GM18502 (cell line): ENCODE results near the gene YBX3.

Experiments used
- ATAC-seq: cut with Tn5 transposase; IDR thresholded peaks from one replicate; pipeline ENCODE4 v1.9.1; 2021; ENCODE audit warnings: mild to moderate bottlenecking; ENCODE audit not compliant: unreplicated experiment, poor library complexity

The YBX3 gene

GRCh38 chr12:10673659-10674384 lies 49.3 kb downstream of the YBX3 start, which contains the start of gene STYK1:
Gene STYK1 (minus strand): TSS chr12:10674052. CDS start chr12:10634618, 39,434 bp downstream.
- ATAC-seq, result peak; percentile 79

- ATAC-seq, result no peak
Observed at GRCh38 chr12:10672231-10672868, 50.8 kb downstream of the YBX3 start.

GRCh38 chr12:10669533-10669932 lies 53.6 kb downstream of the YBX3 start:
- ATAC-seq, result no peak

- ATAC-seq, result no peak
Observed at GRCh38 chr12:10668526-10668925, 54.6 kb downstream of the YBX3 start.

- ATAC-seq, result no peak
Observed at GRCh38 chr12:10667581-10667980, 55.5 kb downstream of the YBX3 start.

GRCh38 chr12:10664499-10664898 lies 58.6 kb downstream of the YBX3 start:
- no peak for ATAC-seq

- no peak for ATAC-seq
Observed at GRCh38 chr12:10663869-10664268, 59.3 kb downstream of the YBX3 start.

- ATAC-seq, result no peak
Observed at GRCh38 chr12:10661338-10661737, 61.8 kb downstream of the YBX3 start.

- ATAC-seq, result no peak
Observed at GRCh38 chr12:10654003-10654402, 69.1 kb downstream of the YBX3 start.

GRCh38 chr12:10652192-10652591 lies 70.9 kb downstream of the YBX3 start:
- no peak for ATAC-seq
